DMS 273 treated with DMSO at 0.1 percent for 48 hours (cell line): ENCODE results near the gene AVPR2.
A peak's percentile ranks its signal among the peaks of the same experiment; 100 is the strongest.

Experiments
- DNase-seq: peaks from one replicate; lab custom pipeline; 2025; lab: John Stamatoyannopoulos, UW

AVPR2 gene

GRCh38 chrX:153903991-153904957 lies at the start of gene AVPR2:
Gene AVPR2 (plus strand): TSS chrX:153904673. CDS start chrX:153905146, 473 bp downstream.
- no peak for DNase-seq

- DNase-seq, result no peak
Measured at GRCh38 chrX:153854702-153855101, 49.8 kb upstream of the AVPR2 start.

- no peak for DNase-seq
Measured at GRCh38 chrX:153857348-153857903, 47.0 kb upstream of the AVPR2 start.

GRCh38 chrX:153861151-153861550 lies 43.3 kb upstream of the AVPR2 start:
- DNase-seq, result no peak

- peak; percentile 82 for DNase-seq
Measured at GRCh38 chrX:153861733-153862310, 42.7 kb upstream of the AVPR2 start.

GRCh38 chrX:153862369-153863250 lies 41.9 kb upstream of the AVPR2 start:
- no peak for DNase-seq

GRCh38 chrX:153863251-153863991 lies 41.1 kb upstream of the AVPR2 start:
- DNase-seq, result no peak

GRCh38 chrX:153864101-153864500 lies 40.4 kb upstream of the AVPR2 start:
- DNase-seq, result no peak

- DNase-seq, result no peak
Measured at GRCh38 chrX:153864561-153865320, 39.7 kb upstream of the AVPR2 start.

- DNase-seq, result no peak
Measured at GRCh38 chrX:153865321-153865580, 39.2 kb upstream of the AVPR2 start.

GRCh38 chrX:153865685-153866084 lies 38.8 kb upstream of the AVPR2 start:
- DNase-seq, result no peak

GRCh38 chrX:153866302-153867019 lies 38.0 kb upstream of the AVPR2 start:
- no peak for DNase-seq

- no peak for DNase-seq
Measured at GRCh38 chrX:153867139-153867538, 37.3 kb upstream of the AVPR2 start.

GRCh38 chrX:153867671-153868070 lies 36.8 kb upstream of the AVPR2 start:
- DNase-seq, result no peak

- no peak for DNase-seq
Measured at GRCh38 chrX:153868576-153869472, 35.6 kb upstream of the AVPR2 start.

GRCh38 chrX:153869473-153870287 lies 34.8 kb upstream of the AVPR2 start:
- DNase-seq, result no peak

GRCh38 chrX:153870288-153870690 lies 34.2 kb upstream of the AVPR2 start:
- DNase-seq, result no peak

- DNase-seq, result no peak
Measured at GRCh38 chrX:153870791-153871360, 33.6 kb upstream of the AVPR2 start.
